Caco-2 (cell line): ENCODE results near the gene CAMKMT. TPM values are rescaled to one million over a fixed set of nuclear protein-coding genes. Genes with fewer than 3 reads are reported as not detected.

Experiments used
- BruUV-seq: library from RNA; stranded (reverse); fragments of 400-500 nt; replicated peaks from 2 replicates; lab custom pipeline; 2021; lab: Mats Ljungman, UMichigan
- CTCF ChIA-PET: fragments of 300-600 bp; sonication (Branson Sonifier 250); formaldehyde crosslinking; loops from one replicate; lab custom pipeline; 2022; ENCODE audit warnings: antibody characterized with exemption; lab: Charles Lee
- POLR2A ChIA-PET: fragments of 300-600 bp; sonication (Branson Sonifier 250); formaldehyde crosslinking; loops from one replicate; lab custom pipeline; 2022; ENCODE audit warnings: antibody characterized with exemption; lab: Charles Lee
- DNase-seq, 2 experiments: peaks; one replicate each; pipeline versions ENCODE4 v3.0.0 to v3.0.0-alpha.2; 2020 to 2022
- H3K27me3 ChIP-seq: replicated peaks from 2 replicates; pipeline ENCODE4 v1.6.0; 2011; ENCODE audit warnings: low read length; ENCODE audit not compliant: control insufficient read depth, insufficient read depth
- H3K36me3 ChIP-seq: 2 replicates; pipeline ENCODE4 v1.5.1; 2011; ENCODE audit warnings: low read length; ENCODE audit not compliant: control insufficient read depth, insufficient read depth
- H3K4me1 ChIP-seq: fragments of 250-450 bp; sonication (Bioruptor Pico); 2 replicates; pipeline ENCODE4 v1.5.1; 2020; ENCODE audit warnings: mild to moderate bottlenecking
- H3K4me3 ChIP-seq: 2 replicates; pipeline ENCODE4 v1.5.1; 2011; ENCODE audit warnings: low read depth, mild to moderate bottlenecking, control low read depth, low read length
- H3K9me3 ChIP-seq: fragments of 250-450 bp; sonication (Bioruptor Pico); 2 replicates; pipeline ENCODE4 v1.5.1; 2020; ENCODE audit warnings: mild to moderate bottlenecking, moderate library complexity
- H3K27ac Mint-ChIP-seq: one replicate; pipeline ENCODE4 v1.8.0; 2022; ENCODE audit warnings: mixed read lengths; ENCODE audit not compliant: unreplicated experiment
- H3K27me3 Mint-ChIP-seq: one replicate; pipeline ENCODE4 v1.8.0; 2022; ENCODE audit warnings: mixed read lengths; ENCODE audit not compliant: insufficient read depth, unreplicated experiment
- H3K36me3 Mint-ChIP-seq: one replicate; pipeline ENCODE4 v1.8.0; 2022; ENCODE audit warnings: mild to moderate bottlenecking, mixed read lengths; ENCODE audit not compliant: insufficient read depth, unreplicated experiment
- H3K4me1 Mint-ChIP-seq: one replicate; pipeline ENCODE4 v1.8.0; 2022; ENCODE audit warnings: low read depth, mixed read lengths; ENCODE audit not compliant: unreplicated experiment
- H3K4me3 Mint-ChIP-seq: one replicate; pipeline ENCODE4 v1.8.0; 2022; ENCODE audit warnings: mild to moderate bottlenecking, moderate library complexity, mixed read lengths; ENCODE audit not compliant: unreplicated experiment
- H3K9me3 Mint-ChIP-seq: one replicate; pipeline ENCODE4 v1.8.0; 2022; ENCODE audit warnings: mixed read lengths; ENCODE audit not compliant: unreplicated experiment
- CTCF ChIP-seq, 2 experiments: fragments of 200-600 bp in 1 of 2; IDR thresholded peaks; 1 replicate in 1 of 2; 2 replicates in 1 of 2; pipeline versions ENCODE4 v1.5.1 to v1.8.0; 2011 to 2022; ENCODE audit warnings: antibody characterized with exemption in 1 of 2, control low read depth in 1 of 2, inconsistent platforms in 1 of 2, low read depth in 1 of 2, low read length in 1 of 2, mild to moderate bottlenecking in 1 of 2, moderate library complexity in 1 of 2; ENCODE audit not compliant: insufficient read depth in 1 of 2, severe bottlenecking in 1 of 2, unreplicated experiment in 1 of 2
- intact Hi-C: fragments of 100-400 bp; cut with micrococcal nuclease; formaldehyde crosslinking; loops from one replicate; pipeline ENCODE4 v1.10.0; 2022; ENCODE audit not compliant: unreplicated experiment
- total RNA-seq: library from RNA; stranded (reverse); gene quantifications from 2 replicates; pipeline ENCODE4 v1.2.3, GENCODE V29; 2022

CAMKMT gene
- total RNA-seq, 1 experiment from 2014 or later, result 25.2 TPM

- no TSS peak for BruUV-seq
- TF ChIP-seq CTCF (IDR thresholded peaks at IDR 0.05; ENCODE audit: insufficient read depth in 1 of 2, low read depth in 1 of 2, low read length in 1 of 2, severe bottlenecking in 1 of 2, unreplicated experiment in 1 of 2), result no peak
- H3K36me3 Mint-ChIP-seq, result peaks cover 7% of the 10 kb centered on the region
- H3K36me3 ChIP-seq, result no peaks in the 10 kb centered on the region
- DNase-seq, result no peak
- H3K27ac Mint-ChIP-seq, result no peak overlapping the region
- CTCF ChIA-PET, result interaction anchor here (0.5 to 1.6 kb wide), 4 partner anchors 59 to 1166 kb away, joined by 3 to 4 read pairs (median 3); no protein-coding TSS in a partner anchor
- no peaks in the 10 kb centered on the region for H3K4me1 ChIP-seq
- POLR2A ChIA-PET, result no interaction called here
- intact Hi-C loops, result no loop called here
- H3K4me1 Mint-ChIP-seq, result peaks cover 7% of the 10 kb centered on the region
- no peak overlapping the region for H3K4me3 Mint-ChIP-seq
- H3K9me3 Mint-ChIP-seq, result no peaks in the 10 kb centered on the region
- no peaks in the 10 kb centered on the region for H3K27me3 ChIP-seq
- H3K27me3 Mint-ChIP-seq, result no peaks in the 10 kb centered on the region
- no peaks in the 10 kb centered on the region for H3K9me3 ChIP-seq
- H3K4me3 ChIP-seq, result no peak overlapping the region
Observed at GRCh38 chr2:44388877-44389276, 27.1 kb downstream of the CAMKMT start.

- Histone ChIP-seq H3K9me3 (no peaks in the 10 kb centered on the region), H3K4me3 (no peak overlapping the region), H3K36me3 (no peaks in the 10 kb centered on the region), H3K27me3 (no peaks in the 10 kb centered on the region), H3K4me1 (no peaks in the 10 kb centered on the region)
- TF ChIP-seq CTCF (IDR thresholded peaks at IDR 0.05; ENCODE audit: insufficient read depth in 1 of 2, low read depth in 1 of 2, low read length in 1 of 2, severe bottlenecking in 1 of 2, unreplicated experiment in 1 of 2), result peak in 1 of 2 experiments; percentile 10
- Mint-ChIP-seq H3K4me3 (no peak overlapping the region), H3K9me3 (no peaks in the 10 kb centered on the region), H3K27me3 (no peaks in the 10 kb centered on the region), H3K4me1 (peaks cover 7% of the 10 kb centered on the region), H3K27ac (no peak overlapping the region), H3K36me3 (no peaks in the 10 kb centered on the region)
- DNase-seq, result no peak
- no TSS peak for BruUV-seq
- intact Hi-C loops, result loop anchor here (5.0 kb wide), 1 partner anchor 327 kb away; no protein-coding TSS in a partner anchor
- CTCF ChIA-PET, result no interaction called here
- POLR2A ChIA-PET, result no interaction called here
Observed at GRCh38 chr2:44389895-44390294, 28.1 kb downstream of the CAMKMT start.

GRCh38 chr2:44392338-44392943 is 30.7 kb downstream of the CAMKMT start:
- TF ChIP-seq CTCF (IDR thresholded peaks at IDR 0.05; ENCODE audit: insufficient read depth in 1 of 2, low read depth in 1 of 2, low read length in 1 of 2, severe bottlenecking in 1 of 2, unreplicated experiment in 1 of 2), result peak; percentile 59 to 79
- no peaks in the 10 kb centered on the region for H3K27me3 Mint-ChIP-seq
- POLR2A ChIA-PET, result interaction anchor here (0.5 kb wide), 1 partner anchor 257 kb away, joined by 4 read pairs; no protein-coding TSS in a partner anchor

More at GRCh38 chr2:44392338-44392943, 30.7 kb downstream of the CAMKMT start:
- CTCF ChIA-PET, result interaction anchor here (0.5 to 2.6 kb wide), 13 partner anchors 15 to 563 kb away, joined by 3 to 46 read pairs (median 4); partner anchors contain the start of genes CAMKMT and PREPL
- H3K4me1 Mint-ChIP-seq, result peaks cover 7% of the 10 kb centered on the region
- peak; percentile 55 to 62 for DNase-seq
- H3K9me3 Mint-ChIP-seq, result no peaks in the 10 kb centered on the region
- no peak overlapping the region for H3K4me3 ChIP-seq
- H3K9me3 ChIP-seq, result no peaks in the 10 kb centered on the region
- BruUV-seq, result no TSS peak
- intact Hi-C loops, result loop anchor here (1.0 to 5.0 kb wide), 4 partner anchors 87 to 563 kb away; no protein-coding TSS in a partner anchor
- H3K36me3 ChIP-seq, result no peaks in the 10 kb centered on the region
- H3K36me3 Mint-ChIP-seq, result no peaks in the 10 kb centered on the region
- no peak overlapping the region for H3K27ac Mint-ChIP-seq
- no peak overlapping the region for H3K4me3 Mint-ChIP-seq
- H3K4me1 ChIP-seq, result no peaks in the 10 kb centered on the region
- H3K27me3 ChIP-seq, result no peaks in the 10 kb centered on the region
